ENCODE results near the gene RAB11FIP4. TPM values are rescaled to one million over a fixed set of nuclear protein-coding genes. Genes with fewer than 3 reads are reported as not detected.

RAB11FIP4 gene
- total RNA-seq, 4 donors from 2014 or later, result 9.9 to 23.6 (median 16.1) TPM

DNA sequence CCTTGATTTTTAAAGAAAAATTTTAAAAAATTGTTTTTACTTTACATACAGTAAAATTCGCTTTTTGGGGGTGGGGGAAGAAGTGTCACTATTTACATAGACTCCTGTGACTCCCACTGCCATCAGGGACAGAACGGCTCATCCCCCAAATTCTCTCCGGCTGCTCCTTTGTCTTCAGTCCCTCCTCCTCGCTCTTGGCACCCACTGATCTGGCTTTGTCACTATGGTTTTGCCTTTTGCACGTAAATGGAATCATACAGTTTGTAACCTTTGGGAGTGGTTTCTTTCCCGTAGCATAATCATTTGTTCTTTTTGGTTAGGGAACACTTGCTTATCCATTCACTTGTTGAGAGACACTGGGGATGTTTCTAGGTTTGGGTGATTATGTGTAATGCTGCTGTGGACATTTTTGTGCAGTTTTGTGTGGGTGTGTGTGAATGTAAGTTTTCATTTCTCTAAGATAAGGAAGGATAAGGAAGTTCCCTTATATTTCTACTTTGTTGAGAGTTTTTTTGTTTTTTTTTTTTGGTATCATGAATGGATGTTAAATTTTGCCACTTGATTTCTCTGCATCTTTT, 27.4 kb downstream of the RAB11FIP4 start:
- no peaks in the 10 kb centered on the region for H3K36me3 ChIP-seq
- intact Hi-C loops (cut with DNase I), result no loop called here
- H3K4me3 ChIP-seq, result no peak overlapping the region
- 32 to 37% methylated on average over 6 of the region's 6 CpGs for WGBS, 2 donors
- no peaks in the 10 kb centered on the region for H3K9me3 ChIP-seq
- peaks cover 0 to 25% (median 0%) of the 10 kb centered on the region in 4 donors for H3K27me3 ChIP-seq
- H3K4me1 ChIP-seq, result no peaks in the 10 kb centered on the region
- TF ChIP-seq, protein P1, sequence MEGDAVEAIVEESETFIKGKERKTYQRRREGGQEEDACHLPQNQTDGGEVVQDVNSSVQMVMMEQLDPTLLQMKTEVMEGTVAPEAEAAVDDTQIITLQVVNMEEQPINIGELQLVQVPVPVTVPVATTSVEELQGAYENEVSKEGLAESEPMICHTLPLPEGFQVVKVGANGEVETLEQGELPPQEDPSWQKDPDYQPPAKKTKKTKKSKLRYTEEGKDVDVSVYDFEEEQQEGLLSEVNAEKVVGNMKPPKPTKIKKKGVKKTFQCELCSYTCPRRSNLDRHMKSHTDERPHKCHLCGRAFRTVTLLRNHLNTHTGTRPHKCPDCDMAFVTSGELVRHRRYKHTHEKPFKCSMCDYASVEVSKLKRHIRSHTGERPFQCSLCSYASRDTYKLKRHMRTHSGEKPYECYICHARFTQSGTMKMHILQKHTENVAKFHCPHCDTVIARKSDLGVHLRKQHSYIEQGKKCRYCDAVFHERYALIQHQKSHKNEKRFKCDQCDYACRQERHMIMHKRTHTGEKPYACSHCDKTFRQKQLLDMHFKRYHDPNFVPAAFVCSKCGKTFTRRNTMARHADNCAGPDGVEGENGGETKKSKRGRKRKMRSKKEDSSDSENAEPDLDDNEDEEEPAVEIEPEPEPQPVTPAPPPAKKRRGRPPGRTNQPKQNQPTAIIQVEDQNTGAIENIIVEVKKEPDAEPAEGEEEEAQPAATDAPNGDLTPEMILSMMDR (IDR thresholded peaks at IDR 0.05), result no peak
- TF ChIP-seq POLR2A (IDR thresholded peaks at IDR 0.05), result no peak
- no peak overlapping the region for H3K27ac ChIP-seq
- DNase-seq, result no peak

DNA sequence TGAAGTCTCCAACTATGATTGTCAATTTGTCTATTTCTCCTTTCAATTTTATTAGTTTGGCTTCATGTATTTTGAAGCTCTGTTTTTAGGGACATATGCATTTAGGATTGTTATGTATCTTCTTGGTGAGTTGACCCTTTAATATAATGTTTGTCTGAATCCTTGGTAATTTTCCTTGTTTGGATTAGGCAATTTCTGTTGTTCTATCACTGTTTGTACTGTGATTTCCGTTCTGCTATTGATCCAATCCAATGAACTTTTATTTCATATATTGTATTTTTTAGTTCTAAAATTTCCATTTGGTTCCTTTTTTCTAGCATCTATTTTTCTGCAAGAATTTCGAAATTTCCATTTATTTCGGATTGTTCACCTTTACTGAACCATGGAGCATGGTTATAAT, 31.0 kb downstream of the RAB11FIP4 start:
- no peak overlapping the region for H3K4me3 ChIP-seq
- 75 to 80% methylated on average over 3 of the region's 3 CpGs for WGBS, 2 donors
- intact Hi-C loops (cut with DNase I), result no loop called here
- H3K4me1 ChIP-seq, result no peaks in the 10 kb centered on the region
- H3K9me3 ChIP-seq, result no peaks in the 10 kb centered on the region
- no peaks in the 10 kb centered on the region for H3K36me3 ChIP-seq
- H3K27ac ChIP-seq, result no peak overlapping the region
- H3K27me3 ChIP-seq, result peaks cover 0 to 28% (median 0%) of the 10 kb centered on the region in 4 donors
- no peak for TF ChIP-seq POLR2A (IDR thresholded peaks at IDR 0.05)
- TF ChIP-seq, protein P1 (IDR thresholded peaks at IDR 0.05), result no peak
- no peak for DNase-seq

DNA sequence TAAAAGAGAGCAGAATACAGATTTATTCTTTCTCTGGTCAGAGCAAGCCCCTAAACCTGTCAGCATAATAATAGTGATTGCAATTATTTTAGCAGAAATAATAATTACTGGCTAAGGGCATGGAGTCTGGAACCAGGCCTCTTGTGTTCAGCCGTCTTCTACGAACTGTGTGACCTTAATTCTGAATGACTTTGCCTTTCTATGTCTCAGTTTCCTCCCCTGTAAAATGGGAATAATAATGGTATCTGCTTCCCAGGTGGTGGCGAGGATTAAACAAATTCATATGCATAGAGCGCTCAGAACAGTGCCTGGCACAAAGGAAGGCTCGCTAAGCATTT, 33.4 kb downstream of the RAB11FIP4 start:
- intact Hi-C loops (cut with DNase I), result no loop called here
- no peak overlapping the region for H3K27ac ChIP-seq
- H3K9me3 ChIP-seq, result no peaks in the 10 kb centered on the region
- H3K27me3 ChIP-seq, result peaks cover 0 to 50% (median 0%) of the 10 kb centered on the region in 4 donors
- TF ChIP-seq, protein P1 (IDR thresholded peaks at IDR 0.05), result no peak
- no peak for TF ChIP-seq POLR2A (IDR thresholded peaks at IDR 0.05)
- WGBS, 2 donors, result 49 to 76% methylated on average over 4 to 5 of the region's 5 CpGs
- H3K4me3 ChIP-seq, result no peak overlapping the region
- no peaks in the 10 kb centered on the region for H3K4me1 ChIP-seq
- no peak for DNase-seq
- no peaks in the 10 kb centered on the region for H3K36me3 ChIP-seq

DNA sequence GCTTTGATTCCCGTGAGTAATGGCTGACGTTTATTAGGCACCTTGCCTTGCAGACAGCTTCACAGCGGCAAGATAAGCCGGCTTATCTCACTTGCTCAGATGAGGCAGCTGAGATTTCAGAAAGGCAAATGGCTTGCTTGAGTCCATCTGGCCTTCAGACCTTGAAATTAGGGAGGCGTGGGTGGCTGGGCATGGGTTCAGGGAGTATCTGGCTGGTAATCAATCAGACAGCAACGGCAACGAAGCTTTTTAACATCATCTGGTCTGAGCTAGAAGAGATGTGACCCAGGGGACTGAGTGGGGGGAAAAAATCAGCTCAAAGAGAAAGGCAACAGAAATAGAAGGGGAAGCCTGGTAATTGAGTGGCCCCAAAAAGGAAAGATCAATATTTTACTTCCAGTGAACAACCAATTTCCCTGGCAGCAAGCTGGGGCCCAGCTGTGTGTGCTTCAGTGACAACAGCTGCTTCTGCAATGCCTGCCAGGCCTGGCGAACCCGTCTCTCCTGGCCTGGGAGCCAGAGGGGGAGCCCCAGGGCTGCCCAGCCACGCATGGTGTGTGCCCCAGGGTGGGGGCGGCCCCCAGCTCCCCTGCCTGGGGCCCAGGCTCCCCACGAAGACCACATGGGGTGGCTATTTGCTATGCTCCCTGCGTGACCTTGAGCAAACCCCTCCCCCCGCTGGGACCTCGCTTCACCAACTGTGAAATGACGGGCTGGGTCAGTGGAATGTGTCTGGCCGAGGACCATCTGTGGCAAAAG, 34.0 kb downstream of the RAB11FIP4 start:
- no peak for DNase-seq
- Histone ChIP-seq H3K4me1 (no peaks in the 10 kb centered on the region), H3K27me3 (peaks cover 0 to 52% (median 0%) of the 10 kb centered on the region in 4 donors), H3K36me3 (no peaks in the 10 kb centered on the region), H3K4me3 (no peak overlapping the region), H3K27ac (no peak overlapping the region), H3K9me3 (no peaks in the 10 kb centered on the region)
- TF ChIP-seq, protein P1 (IDR thresholded peaks at IDR 0.05), result no peak
- intact Hi-C loops (cut with DNase I), result no loop called here
- WGBS, 2 donors, result 58 to 72% methylated on average over 7 to 8 of the region's 17 CpGs

DNA sequence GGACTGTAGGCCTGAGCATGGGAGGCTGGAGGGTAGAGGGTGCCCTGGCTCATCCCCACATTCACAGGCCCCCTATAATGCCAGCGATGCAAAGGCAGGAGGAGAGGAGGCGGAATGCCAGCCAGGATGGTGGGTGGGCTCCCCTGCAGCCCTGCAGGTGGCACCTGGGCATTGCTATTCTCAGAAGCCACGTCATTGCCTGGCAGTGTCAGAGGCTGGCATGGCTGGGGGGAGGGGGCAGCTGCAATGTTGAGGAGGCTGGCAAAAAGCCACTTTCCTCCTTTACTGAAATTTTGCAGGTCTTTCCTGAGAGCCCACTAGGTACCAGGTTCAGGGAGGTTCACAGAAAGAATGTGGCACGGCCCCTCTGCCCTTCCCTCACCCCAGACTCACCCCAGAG, 36.2 kb downstream of the RAB11FIP4 start:
- H3K36me3 ChIP-seq, result no peaks in the 10 kb centered on the region
- H3K4me3 ChIP-seq, result no peak overlapping the region
- WGBS, 2 donors, result 80% methylated on average over 1 of the region's 4 CpGs; no CpG with 5 or more reads in 1 of the 2 donors
- H3K27ac ChIP-seq, result no peak overlapping the region
- H3K9me3 ChIP-seq, result no peaks in the 10 kb centered on the region
- intact Hi-C loops (cut with DNase I), result no loop called here
- no peak for DNase-seq
- no peaks in the 10 kb centered on the region for H3K4me1 ChIP-seq
- peaks cover 0 to 64% (median 0%) of the 10 kb centered on the region in 4 donors for H3K27me3 ChIP-seq
- TF ChIP-seq POLR2A (IDR thresholded peaks at IDR 0.05), result no peak
- TF ChIP-seq, protein P1 (IDR thresholded peaks at IDR 0.05), result no peak
